ENCODE data around the gene HMGCR. TPM values are rescaled to one million over a fixed set of nuclear protein-coding genes. Genes with fewer than 3 reads are reported as not detected.

HMGCR gene
- total RNA-seq, 1 experiment from 2014 or later = 178 TPM

DNA sequence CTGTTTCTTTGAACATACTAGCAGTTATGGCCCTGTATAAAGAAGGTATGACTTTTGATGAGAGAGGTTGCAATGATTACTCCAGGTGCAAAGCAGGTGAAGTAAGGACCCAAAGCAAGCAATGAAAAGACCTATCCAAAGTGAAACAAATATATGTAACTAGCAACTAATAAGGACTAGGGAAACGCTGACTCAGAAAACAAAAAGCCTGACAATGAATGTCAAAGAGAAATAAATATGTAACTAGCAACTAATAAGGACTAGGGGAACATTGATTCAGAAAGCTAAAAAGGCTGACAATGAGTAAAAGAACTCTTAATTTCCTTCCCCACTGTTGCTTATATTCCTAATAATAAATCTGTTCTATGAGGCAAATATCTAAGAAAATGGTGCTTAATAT, 43.1 kb downstream of the HMGCR start:
- H3K27ac Mint-ChIP-seq = no peak overlapping the region
- H3K4me1 Mint-ChIP-seq = peaks cover 2% of the 10 kb centered on the region in 2 experiments; a peak in 2 of 4 replicates
- H3K27me3 Mint-ChIP-seq (ENCODE audit: low read depth) = no peaks in the 10 kb centered on the region
- TF ChIP-seq, protein P1, sequence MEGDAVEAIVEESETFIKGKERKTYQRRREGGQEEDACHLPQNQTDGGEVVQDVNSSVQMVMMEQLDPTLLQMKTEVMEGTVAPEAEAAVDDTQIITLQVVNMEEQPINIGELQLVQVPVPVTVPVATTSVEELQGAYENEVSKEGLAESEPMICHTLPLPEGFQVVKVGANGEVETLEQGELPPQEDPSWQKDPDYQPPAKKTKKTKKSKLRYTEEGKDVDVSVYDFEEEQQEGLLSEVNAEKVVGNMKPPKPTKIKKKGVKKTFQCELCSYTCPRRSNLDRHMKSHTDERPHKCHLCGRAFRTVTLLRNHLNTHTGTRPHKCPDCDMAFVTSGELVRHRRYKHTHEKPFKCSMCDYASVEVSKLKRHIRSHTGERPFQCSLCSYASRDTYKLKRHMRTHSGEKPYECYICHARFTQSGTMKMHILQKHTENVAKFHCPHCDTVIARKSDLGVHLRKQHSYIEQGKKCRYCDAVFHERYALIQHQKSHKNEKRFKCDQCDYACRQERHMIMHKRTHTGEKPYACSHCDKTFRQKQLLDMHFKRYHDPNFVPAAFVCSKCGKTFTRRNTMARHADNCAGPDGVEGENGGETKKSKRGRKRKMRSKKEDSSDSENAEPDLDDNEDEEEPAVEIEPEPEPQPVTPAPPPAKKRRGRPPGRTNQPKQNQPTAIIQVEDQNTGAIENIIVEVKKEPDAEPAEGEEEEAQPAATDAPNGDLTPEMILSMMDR (conservative IDR thresholded peaks at IDR 0.05) = no peak
- H3K9me3 Mint-ChIP-seq = no peaks in the 10 kb centered on the region
- Histone ChIP-seq H2BK15ac (ENCODE audit: low read depth, low read length) (no peak overlapping the region), H2BK5ac (ENCODE audit: insufficient read length, low read length) (no peak overlapping the region), H2BK120ac (ENCODE audit: low read depth, low read length, poor library complexity, severe bottlenecking) (no peak overlapping the region), H4K5ac (ENCODE audit: insufficient read length, low read depth, low read length) (no peak overlapping the region), H3K18ac (ENCODE audit: insufficient read length, low read depth, low read length) (no peak overlapping the region), H2AFZ (ENCODE audit: low read length) (no peak overlapping the region), H3K9ac (ENCODE audit: extremely low read depth, insufficient read length, low read length) (no peak overlapping the region), H3K27me3 (ENCODE audit: insufficient read depth, low read length) (no peaks in the 10 kb centered on the region), H4K91ac (ENCODE audit: insufficient read length, low read depth, low read length) (no peak overlapping the region), H3K79me2 (ENCODE audit: insufficient read depth, low read length) (no peaks in the 10 kb centered on the region), H3K27ac (ENCODE audit: insufficient read length, low read depth, low read length) (no peak overlapping the region), H3K14ac (ENCODE audit: insufficient read depth, low read length) (no peak overlapping the region), H2BK20ac (ENCODE audit: low read depth, low read length, poor library complexity, severe bottlenecking) (no peak overlapping the region), H2BK12ac (ENCODE audit: insufficient read length, low read depth, low read length) (no peak overlapping the region), H2AK5ac (ENCODE audit: insufficient read length, low read length) (no peak overlapping the region), H3T11ph (ENCODE audit: low read length) (no peak overlapping the region), H3K23me2 (ENCODE audit: insufficient read length, low read depth, low read length, poor library complexity, severe bottlenecking) (no peaks in the 10 kb centered on the region), H3K4me1 (ENCODE audit: insufficient read depth, low read length) (no peaks in the 10 kb centered on the region), H3K56ac (ENCODE audit: insufficient read length, low read depth, low read length) (no peak overlapping the region), H3K79me1 (ENCODE audit: insufficient read depth, low read depth, low read length, poor library complexity, severe bottlenecking) (no peaks in the 10 kb centered on the region), H3K9me3 (ENCODE audit: control insufficient read depth, low read depth, low read length) (no peaks in the 10 kb centered on the region), H3K4ac (ENCODE audit: low read depth, low read length) (no peak overlapping the region), H3K4me2 (ENCODE audit: insufficient read depth, insufficient read length, low read length) (no peak overlapping the region), H4K20me1 (ENCODE audit: control insufficient read depth, insufficient read depth, insufficient read length) (no peaks in the 10 kb centered on the region), H4K8ac (replicated peaks; ENCODE audit: insufficient read length, low read depth, low read length) (no peak overlapping the region), H3K23ac (ENCODE audit: insufficient read length, low read depth, low read length) (no peak overlapping the region)
- DNase-seq = no peak
- no peak overlapping the region for H3K4me3 Mint-ChIP-seq
- peaks cover 1 to 37% (median 34%) of the 10 kb centered on the region in 3 experiments; a peak in 6 of 7 replicates for H3K36me3 Mint-ChIP-seq (ENCODE audit: insufficient read depth in 1 of 3, low read depth in 3 of 3)
- WGBS (ENCODE audit: extremely low coverage, insufficient read length, low lambda C conversion rate) = no CpG with 5 or more reads among the region's 1 CpG
